Liver (tissue), 9 donors: ENCODE measurements around the gene MAP3K20. TPM values are rescaled to one million over a fixed set of nuclear protein-coding genes. Genes with fewer than 3 reads are reported as not detected.

Source experiments
- DNase-seq: peaks from one replicate; pipeline ENCODE4 v3.0.0-alpha.2; 2017; ENCODE audit warnings: low spot score
- H3K27ac ChIP-seq, 2 donors: one replicate each; pipeline ENCODE4 v1.7.0; 2013; ENCODE audit warnings: inconsistent platforms in 2 of 2, low read length in 2 of 2, control low read depth in 1 of 2, low read depth in 1 of 2, mild to moderate bottlenecking in 1 of 2
- H3K27me3 ChIP-seq, 4 donors: one replicate each; pipeline versions ENCODE4 v1.6.1 to v1.7.0; 2013; ENCODE audit warnings: low read length in 3 of 4, inconsistent platforms in 1 of 4, mild to moderate bottlenecking in 1 of 4, moderate library complexity in 1 of 4; ENCODE audit not compliant: control insufficient read depth in 4 of 4, insufficient read depth in 4 of 4
- H3K36me3 ChIP-seq, 4 donors: one replicate each; pipeline versions ENCODE4 v1.6.1 to v1.7.0; 2013; ENCODE audit warnings: low read length in 3 of 4, mild to moderate bottlenecking in 3 of 4, low read depth in 1 of 4, moderate library complexity in 1 of 4; ENCODE audit not compliant: control insufficient read depth in 4 of 4, insufficient read depth in 3 of 4
- H3K4me1 ChIP-seq, 4 donors: one replicate each; pipeline versions ENCODE4 v1.6.1 to v1.7.0; 2013; ENCODE audit warnings: low read length in 3 of 4, mild to moderate bottlenecking in 3 of 4, moderate library complexity in 1 of 4; ENCODE audit not compliant: control insufficient read depth in 4 of 4, insufficient read depth in 4 of 4
- H3K4me3 ChIP-seq, 3 donors: one replicate each; pipeline versions ENCODE4 v1.6.1 to v1.7.0; 2013; ENCODE audit warnings: low read length in 3 of 3, control low read depth in 1 of 3, low read depth in 1 of 3, mild to moderate bottlenecking in 1 of 3
- H3K9ac ChIP-seq, 2 donors: one replicate each; pipeline ENCODE4 v1.7.0; 2013; ENCODE audit warnings: low read length in 2 of 2, mild to moderate bottlenecking in 2 of 2, moderate library complexity in 2 of 2, control low read depth in 1 of 2, low read depth in 1 of 2
- H3K9me3 ChIP-seq, 4 donors: one replicate each; pipeline versions ENCODE4 v1.6.1 to v1.7.0; 2013; ENCODE audit warnings: low read length in 3 of 4; ENCODE audit not compliant: control insufficient read depth in 4 of 4
- CTCF ChIP-seq: fragments of 150-350 bp; IDR thresholded peaks from 2 replicates; pipeline ENCODE4 v1.5.1; 2017; ENCODE audit warnings: improper control_type of control experiment, low read depth, low read length; ENCODE audit not compliant: missing input control
- EGR1 ChIP-seq, 2 donors: IDR thresholded peaks; 2 replicates each; pipeline ENCODE4 v1.6.1; 2016 to 2018; ENCODE audit warnings: antibody characterized with exemption in 2 of 2, low read depth in 2 of 2
- FOXA1 ChIP-seq: IDR thresholded peaks from 2 replicates; pipeline ENCODE4 v1.6.1; 2016; ENCODE audit warnings: antibody characterized with exemption
- FOXA2 ChIP-seq: IDR thresholded peaks from 2 replicates; pipeline ENCODE4 v1.6.1; 2016; ENCODE audit warnings: antibody characterized with exemption
- GABPA ChIP-seq, 2 donors: IDR thresholded peaks in 1 of 2; conservative IDR thresholded peaks in 1 of 2; 2 replicates each; pipeline ENCODE4 v1.6.1; 2016; ENCODE audit warnings: antibody characterized with exemption in 2 of 2, mild to moderate bottlenecking in 1 of 2, moderate library complexity in 1 of 2
- HNF4A ChIP-seq, 2 donors: conservative IDR thresholded peaks; 2 replicates each; pipeline ENCODE4 v1.6.1; 2016; ENCODE audit warnings: antibody characterized with exemption in 2 of 2, mild to moderate bottlenecking in 2 of 2
- HNF4G ChIP-seq: IDR thresholded peaks from 2 replicates; pipeline ENCODE4 v1.6.1; 2016; ENCODE audit warnings: antibody characterized with exemption
- JUND ChIP-seq, 2 donors: IDR thresholded peaks; 2 replicates each; pipeline ENCODE4 v1.6.1; 2016; ENCODE audit warnings: antibody characterized with exemption in 2 of 2
- MAX ChIP-seq: IDR thresholded peaks from 2 replicates; pipeline ENCODE4 v1.6.1; 2016; ENCODE audit warnings: antibody characterized with exemption
- NR2F2 ChIP-seq: IDR thresholded peaks from 2 replicates; pipeline ENCODE4 v1.6.1; 2016; ENCODE audit warnings: antibody characterized with exemption
- RAD21 ChIP-seq, 2 donors: IDR thresholded peaks; 2 replicates each; pipeline ENCODE4 v1.6.1; 2016; ENCODE audit warnings: antibody characterized with exemption in 2 of 2, mild to moderate bottlenecking in 2 of 2
- RXRA ChIP-seq, 2 donors: IDR thresholded peaks; 2 replicates each; pipeline ENCODE4 v1.6.1; 2017 to 2018; ENCODE audit warnings: antibody characterized with exemption in 2 of 2, mild to moderate bottlenecking in 1 of 2
- SP1 ChIP-seq: IDR thresholded peaks from 2 replicates; pipeline ENCODE4 v1.6.1; 2018; ENCODE audit warnings: antibody characterized with exemption, mild to moderate bottlenecking
- TAF1 ChIP-seq: conservative IDR thresholded peaks from 2 replicates; pipeline ENCODE4 v1.6.1; 2016; ENCODE audit warnings: antibody characterized with exemption, mild to moderate bottlenecking
- YY1 ChIP-seq: IDR thresholded peaks from 2 replicates; pipeline ENCODE4 v1.6.1; 2016; ENCODE audit warnings: antibody characterized with exemption, mild to moderate bottlenecking
- WGBS: extraction: QIAGEN DNeasy Blood & Tissue Kit; methylation state at CpG from one replicate; pipeline ENCODE4 v1.1.7; 2013; 5-methylcytosine and 5-hydroxymethylcytosine counted together
- polyA plus RNA-seq, 2 donors: library from polyadenylated mRNA; stranded (reverse) in 1 of 2; unstranded in 1 of 2; fragments of 200-250 nt in 1 of 2; fragments of >200 nt in 1 of 2; fragmentation: Nextera tagmentation in 1 of 2; extraction: Ambion mirVana in 1 of 2; gene quantifications; one replicate each; pipeline versions ENCODE4 v1.2.1 to v1.2.3, GENCODE V29; 2013 to 2015
- total RNA-seq, 2 donors: library from RNA; depleted of rRNA; stranded (reverse); fragments of >200 nt; gene quantifications; one replicate each; pipeline ENCODE4 v1.2.3, GENCODE V29; 2014
- TF ChIP-seq, protein P1 (sequence below): IDR thresholded peaks from 2 replicates; pipeline ENCODE4 v1.6.1; 2016; ENCODE audit warnings: antibody characterized with exemption, mild to moderate bottlenecking
- TF ChIP-seq, protein P2 (sequence below): IDR thresholded peaks from 2 replicates; pipeline ENCODE4 v1.6.1; 2016; ENCODE audit warnings: antibody characterized with exemption
- TF ChIP-seq, protein P3 (sequence below): IDR thresholded peaks from 2 replicates; pipeline ENCODE4 v1.6.1; 2016; ENCODE audit warnings: antibody characterized with exemption
- donor health status: healthy.
- donor health status: healthy.
- donor health status: healthy.
- donor health status: healthy.
- donor health status: healthy.

The MAP3K20 gene
- total and polyA plus RNA-seq, 4 donors, result 9.1 to 22.6 (median 14.9) TPM

- 80% methylated on average over 2 of the region's 2 CpGs for WGBS
- H3K4me3 ChIP-seq, result no peak overlapping the region
- H3K36me3 ChIP-seq, result no peaks in the 10 kb centered on the region
- no peak overlapping the region for H3K9ac ChIP-seq
- no peaks in the 10 kb centered on the region for H3K9me3 ChIP-seq
- peaks cover 9 to 35% (median 24%) of the 10 kb centered on the region in 4 donors for H3K4me1 ChIP-seq
- no peak for DNase-seq
- no peak overlapping the region for H3K27ac ChIP-seq
- TF ChIP-seq, protein P1, sequence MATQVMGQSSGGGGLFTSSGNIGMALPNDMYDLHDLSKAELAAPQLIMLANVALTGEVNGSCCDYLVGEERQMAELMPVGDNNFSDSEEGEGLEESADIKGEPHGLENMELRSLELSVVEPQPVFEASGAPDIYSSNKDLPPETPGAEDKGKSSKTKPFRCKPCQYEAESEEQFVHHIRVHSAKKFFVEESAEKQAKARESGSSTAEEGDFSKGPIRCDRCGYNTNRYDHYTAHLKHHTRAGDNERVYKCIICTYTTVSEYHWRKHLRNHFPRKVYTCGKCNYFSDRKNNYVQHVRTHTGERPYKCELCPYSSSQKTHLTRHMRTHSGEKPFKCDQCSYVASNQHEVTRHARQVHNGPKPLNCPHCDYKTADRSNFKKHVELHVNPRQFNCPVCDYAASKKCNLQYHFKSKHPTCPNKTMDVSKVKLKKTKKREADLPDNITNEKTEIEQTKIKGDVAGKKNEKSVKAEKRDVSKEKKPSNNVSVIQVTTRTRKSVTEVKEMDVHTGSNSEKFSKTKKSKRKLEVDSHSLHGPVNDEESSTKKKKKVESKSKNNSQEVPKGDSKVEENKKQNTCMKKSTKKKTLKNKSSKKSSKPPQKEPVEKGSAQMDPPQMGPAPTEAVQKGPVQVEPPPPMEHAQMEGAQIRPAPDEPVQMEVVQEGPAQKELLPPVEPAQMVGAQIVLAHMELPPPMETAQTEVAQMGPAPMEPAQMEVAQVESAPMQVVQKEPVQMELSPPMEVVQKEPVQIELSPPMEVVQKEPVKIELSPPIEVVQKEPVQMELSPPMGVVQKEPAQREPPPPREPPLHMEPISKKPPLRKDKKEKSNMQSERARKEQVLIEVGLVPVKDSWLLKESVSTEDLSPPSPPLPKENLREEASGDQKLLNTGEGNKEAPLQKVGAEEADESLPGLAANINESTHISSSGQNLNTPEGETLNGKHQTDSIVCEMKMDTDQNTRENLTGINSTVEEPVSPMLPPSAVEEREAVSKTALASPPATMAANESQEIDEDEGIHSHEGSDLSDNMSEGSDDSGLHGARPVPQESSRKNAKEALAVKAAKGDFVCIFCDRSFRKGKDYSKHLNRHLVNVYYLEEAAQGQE, result no peak
- TF ChIP-seq GABPA (IDR thresholded peaks at IDR 0.05 in 1 of 2, conservative IDR thresholded peaks at IDR 0.05 in 1 of 2) (no peak), RXRA (IDR thresholded peaks at IDR 0.05) (peak; percentile 9 to 42), HNF4G (no peak), SP1 (no peak), FOXA2 (no peak), RAD21 (IDR thresholded peaks at IDR 0.05) (peak in 1 of 2 donors; percentile 37), EGR1 (IDR thresholded peaks at IDR 0.05; ENCODE audit: low read depth in 2 of 2) (no peak), FOXA1 (no peak), NR2F2 (no peak), TAF1 (no peak), MAX (no peak), YY1 (peak; percentile 26), HNF4A (conservative IDR thresholded peaks at IDR 0.05) (peak; percentile 25 to 51), CTCF (no peak), JUND (IDR thresholded peaks at IDR 0.05) (no peak)
- TF ChIP-seq, protein P2, sequence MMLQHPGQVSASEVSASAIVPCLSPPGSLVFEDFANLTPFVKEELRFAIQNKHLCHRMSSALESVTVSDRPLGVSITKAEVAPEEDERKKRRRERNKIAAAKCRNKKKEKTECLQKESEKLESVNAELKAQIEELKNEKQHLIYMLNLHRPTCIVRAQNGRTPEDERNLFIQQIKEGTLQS, result no peak
- TF ChIP-seq, protein P3, sequence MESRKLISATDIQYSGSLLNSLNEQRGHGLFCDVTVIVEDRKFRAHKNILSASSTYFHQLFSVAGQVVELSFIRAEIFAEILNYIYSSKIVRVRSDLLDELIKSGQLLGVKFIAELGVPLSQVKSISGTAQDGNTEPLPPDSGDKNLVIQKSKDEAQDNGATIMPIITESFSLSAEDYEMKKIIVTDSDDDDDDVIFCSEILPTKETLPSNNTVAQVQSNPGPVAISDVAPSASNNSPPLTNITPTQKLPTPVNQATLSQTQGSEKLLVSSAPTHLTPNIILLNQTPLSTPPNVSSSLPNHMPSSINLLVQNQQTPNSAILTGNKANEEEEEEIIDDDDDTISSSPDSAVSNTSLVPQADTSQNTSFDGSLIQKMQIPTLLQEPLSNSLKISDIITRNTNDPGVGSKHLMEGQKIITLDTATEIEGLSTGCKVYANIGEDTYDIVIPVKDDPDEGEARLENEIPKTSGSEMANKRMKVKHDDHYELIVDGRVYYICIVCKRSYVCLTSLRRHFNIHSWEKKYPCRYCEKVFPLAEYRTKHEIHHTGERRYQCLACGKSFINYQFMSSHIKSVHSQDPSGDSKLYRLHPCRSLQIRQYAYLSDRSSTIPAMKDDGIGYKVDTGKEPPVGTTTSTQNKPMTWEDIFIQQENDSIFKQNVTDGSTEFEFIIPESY, result no peak
- no peaks in the 10 kb centered on the region for H3K27me3 ChIP-seq
These were observed 11.0 kb downstream of the MAP3K20 start for GRCh38 chr2:173086518-173087213.
